Endometrial microvascular endothelial cells (primary cell): ENCODE data around the gene UTP11. TPM values are rescaled to one million over a fixed set of nuclear protein-coding genes. Genes with fewer than 3 reads are reported as not detected.
"Not testable (repeated sequence)": the region's sequence is repeated elsewhere in the genome, so short reads cannot be mapped to it uniquely, and the experiment has no call there.

ENCODE experiments used
- in situ Hi-C: cut with HindIII; loops from 2 replicates; pipeline ENCODE4 v1.10.0; 2017; ENCODE audit warnings: low sequenced_read_pairs, low pct_unique_long_range_greater_than_20kb; ENCODE audit errors: inconsistent ontology term
- total RNA-seq: library from RNA; depleted of rRNA; stranded (reverse); fragments of >200 nt; gene quantifications from one replicate; pipeline ENCODE4 v1.2.3, GENCODE V29; 2015; ENCODE audit errors: inconsistent ontology term

Gene UTP11
- 69.1 TPM for total RNA-seq

GRCh38 chr1:38012363-38013226 lies at the start of gene UTP11:
Gene UTP11 (plus strand): TSS chr1:38012734. CDS start chr1:38012803, 69 bp downstream.
- in situ Hi-C loops: no loop called here

- in situ Hi-C loops: not testable (repeated sequence)
These were observed 48.4 kb upstream of the UTP11 start for GRCh38 chr1:37964106-37964505.

- in situ Hi-C loops: no loop called here
These were observed 47.2 kb upstream of the UTP11 start for GRCh38 chr1:37965301-37965700.

GRCh38 chr1:37973684-37974083 lies 38.9 kb upstream of the UTP11 start:
- in situ Hi-C loops: not testable (repeated sequence)

- in situ Hi-C loops: no loop called here
These were observed 38.0 kb upstream of the UTP11 start for GRCh38 chr1:37974567-37974966.

- in situ Hi-C loops: not testable (repeated sequence)
These were observed 37.5 kb upstream of the UTP11 start for GRCh38 chr1:37975083-37975482.

GRCh38 chr1:37978541-37978940 lies 34.0 kb upstream of the UTP11 start:
- in situ Hi-C loops: no loop called here

- in situ Hi-C loops: no loop called here
These were observed 29.0 kb upstream of the UTP11 start for GRCh38 chr1:37983546-37983945.

- in situ Hi-C loops: no loop called here
These were observed 24.9 kb upstream of the UTP11 start for GRCh38 chr1:37987679-37988078.

GRCh38 chr1:37989361-37989930 lies 23.1 kb upstream of the UTP11 start:
- in situ Hi-C loops: no loop called here

GRCh38 chr1:37994886-37995566 lies 17.5 kb upstream of the UTP11 start:
- in situ Hi-C loops: no loop called here

- in situ Hi-C loops: no loop called here
These were observed 16.7 kb upstream of the UTP11 start for GRCh38 chr1:37995751-37996345.

- in situ Hi-C loops: no loop called here
These were observed 15.1 kb upstream of the UTP11 start for GRCh38 chr1:37997256-37998088.

- in situ Hi-C loops: no loop called here
These were observed 14.3 kb upstream of the UTP11 start for GRCh38 chr1:37998089-37998808.

GRCh38 chr1:37998913-37999429 lies 13.6 kb upstream of the UTP11 start:
- in situ Hi-C loops: no loop called here

GRCh38 chr1:37999430-38000232 lies 12.9 kb upstream of the UTP11 start:
- in situ Hi-C loops: no loop called here

GRCh38 chr1:38000233-38000528 lies 12.4 kb upstream of the UTP11 start:
- in situ Hi-C loops: no loop called here
